GM18907 (cell line): ENCODE measurements around the gene SPATC1L.

Source experiments
- ATAC-seq: cut with Tn5 transposase; IDR thresholded peaks from one replicate; pipeline ENCODE4 v1.9.1; 2021; ENCODE audit warnings: mild to moderate bottlenecking, moderate library complexity; ENCODE audit not compliant: unreplicated experiment

Gene SPATC1L

GRCh38 chr21:46165098-46165497 is 19.2 kb downstream of the SPATC1L start:
- no peak for ATAC-seq

- no peak for ATAC-seq
These were observed 20.9 kb downstream of the SPATC1L start for GRCh38 chr21:46163380-46163779.

- no peak for ATAC-seq
These were observed 22.3 kb downstream of the SPATC1L start for GRCh38 chr21:46161633-46162592.

- no peak for ATAC-seq
These were observed 23.2 kb downstream of the SPATC1L start for GRCh38 chr21:46160907-46161632.

- no peak for ATAC-seq
These were observed 23.7 kb downstream of the SPATC1L start for GRCh38 chr21:46160657-46160906.

- no peak for ATAC-seq
These were observed 24.2 kb downstream of the SPATC1L start for GRCh38 chr21:46159841-46160656.

GRCh38 chr21:46159390-46159789 is 24.9 kb downstream of the SPATC1L start:
- no peak for ATAC-seq

- no peak for ATAC-seq
These were observed 25.5 kb downstream of the SPATC1L start for GRCh38 chr21:46158666-46159300.

- ATAC-seq, result no peak
These were observed 26.2 kb downstream of the SPATC1L start for GRCh38 chr21:46157987-46158451.

- no peak for ATAC-seq
These were observed 26.8 kb downstream of the SPATC1L start for GRCh38 chr21:46157396-46157986.

GRCh38 chr21:46156678-46157077 is 27.6 kb downstream of the SPATC1L start:
- no peak for ATAC-seq

GRCh38 chr21:46156378-46156645 is 27.9 kb downstream of the SPATC1L start:
- no peak for ATAC-seq

- no peak for ATAC-seq
These were observed 28.5 kb downstream of the SPATC1L start, which contains the start of gene FTCD for GRCh38 chr21:46155514-46156377. Gene FTCD, minus strand, starts transcription at chr21:46155579. Its CDS starts 56 bp downstream, at chr21:46155523.

- ATAC-seq, result no peak
These were observed 29.2 kb downstream of the SPATC1L start for GRCh38 chr21:46154955-46155513.

GRCh38 chr21:46154155-46154954 is 29.9 kb downstream of the SPATC1L start:
- no peak for ATAC-seq

GRCh38 chr21:46153247-46154154 is 30.8 kb downstream of the SPATC1L start:
- ATAC-seq, result no peak

GRCh38 chr21:46152927-46153246 is 31.4 kb downstream of the SPATC1L start:
- ATAC-seq, result no peak
